CD4-positive, CD25-positive, alpha-beta regulatory T cell (primary cell): ENCODE data around the gene TULP4. TPM values are rescaled to one million over a fixed set of nuclear protein-coding genes. Genes with fewer than 3 reads are reported as not detected.

Source experiments
- ATAC-seq, 2 donors: fragments of 150-1000 bp; cut with Tn5 transposase; one replicate each; pipeline ENCODE4 v1.10.0; 2021; ENCODE audit warnings: low read depth in 2 of 2, moderate number of reproducible peaks in 2 of 2, moderate library complexity in 1 of 2
- DNase-seq, 3 donors: peaks; one replicate each; pipeline versions ENCODE4 v3.0.0 to v3.0.0-alpha.2; 2012 to 2022; ENCODE audit warnings: mixed read lengths in 1 of 3
- H3K27ac ChIP-seq: one replicate; pipeline ENCODE4 v1.7.0; 2013; ENCODE audit warnings: mild to moderate bottlenecking, low read length; ENCODE audit not compliant: insufficient read depth, poor library complexity, severe bottlenecking
- H3K27me3 ChIP-seq: one replicate; pipeline ENCODE4 v1.7.0; 2013; ENCODE audit warnings: low read length; ENCODE audit not compliant: control insufficient read depth, insufficient read depth
- H3K36me3 ChIP-seq: one replicate; pipeline ENCODE4 v1.7.0; 2013; ENCODE audit warnings: mild to moderate bottlenecking, low read length, moderate library complexity; ENCODE audit not compliant: control insufficient read depth, insufficient read depth
- H3K4me1 ChIP-seq: 2 replicates; pipeline ENCODE4 v1.7.0; 2013; ENCODE audit warnings: mild to moderate bottlenecking, low read length; ENCODE audit not compliant: insufficient read depth, control insufficient read depth, poor library complexity, severe bottlenecking
- H3K4me3 ChIP-seq: one replicate; pipeline ENCODE4 v1.7.0; 2013; ENCODE audit warnings: low read depth, mild to moderate bottlenecking, low read length, moderate library complexity
- H3K9me3 ChIP-seq, 2 experiments: 1 replicate in 1 of 2; 2 replicates in 1 of 2; pipeline ENCODE4 v1.7.0; 2013; ENCODE audit warnings: low read length in 2 of 2, mild to moderate bottlenecking in 1 of 2, moderate library complexity in 1 of 2; ENCODE audit not compliant: control insufficient read depth in 2 of 2
- H3K27ac Mint-ChIP-seq, 3 donors: one replicate each; pipeline ENCODE4 v1.8.0; 2020 to 2022; ENCODE audit warnings: mild to moderate bottlenecking in 3 of 3, mixed read lengths in 3 of 3, moderate library complexity in 2 of 3
- H3K27me3 Mint-ChIP-seq: one replicate; pipeline ENCODE4 v1.8.0; 2022; ENCODE audit warnings: mild to moderate bottlenecking, mixed read lengths
- H3K36me3 Mint-ChIP-seq: one replicate; pipeline ENCODE4 v1.8.0; 2020; ENCODE audit warnings: mixed read lengths
- H3K4me1 Mint-ChIP-seq, 4 donors: one replicate each; pipeline ENCODE4 v1.8.0; 2020 to 2022; ENCODE audit warnings: mixed read lengths in 4 of 4, mild to moderate bottlenecking in 1 of 4
- H3K4me3 Mint-ChIP-seq, 4 donors: one replicate each; pipeline ENCODE4 v1.8.0; 2020 to 2022; ENCODE audit warnings: mild to moderate bottlenecking in 4 of 4, mixed read lengths in 4 of 4, moderate library complexity in 3 of 4
- H3K9me3 Mint-ChIP-seq, 7 donors: one replicate each; pipeline ENCODE4 v1.8.0; 2020 to 2022; ENCODE audit warnings: mixed read lengths in 7 of 7, mild to moderate bottlenecking in 3 of 7, moderate library complexity in 2 of 7
- polyA plus RNA-seq, 4 donors: library from polyadenylated mRNA; unstranded; fragments of 300-500 nt; fragmentation: Illumina TruSeq; gene quantifications; one replicate each; pipeline ENCODE4 v1.2.3, GENCODE V29; 2021
- total RNA-seq: library from RNA; stranded (reverse); gene quantifications from one replicate; pipeline ENCODE4 v1.2.3, GENCODE V29; 2022

Gene TULP4
- total and polyA plus RNA-seq, 5 donors from 2014 or later = 43.3 to 158 (median 56.0) TPM

DNA sequence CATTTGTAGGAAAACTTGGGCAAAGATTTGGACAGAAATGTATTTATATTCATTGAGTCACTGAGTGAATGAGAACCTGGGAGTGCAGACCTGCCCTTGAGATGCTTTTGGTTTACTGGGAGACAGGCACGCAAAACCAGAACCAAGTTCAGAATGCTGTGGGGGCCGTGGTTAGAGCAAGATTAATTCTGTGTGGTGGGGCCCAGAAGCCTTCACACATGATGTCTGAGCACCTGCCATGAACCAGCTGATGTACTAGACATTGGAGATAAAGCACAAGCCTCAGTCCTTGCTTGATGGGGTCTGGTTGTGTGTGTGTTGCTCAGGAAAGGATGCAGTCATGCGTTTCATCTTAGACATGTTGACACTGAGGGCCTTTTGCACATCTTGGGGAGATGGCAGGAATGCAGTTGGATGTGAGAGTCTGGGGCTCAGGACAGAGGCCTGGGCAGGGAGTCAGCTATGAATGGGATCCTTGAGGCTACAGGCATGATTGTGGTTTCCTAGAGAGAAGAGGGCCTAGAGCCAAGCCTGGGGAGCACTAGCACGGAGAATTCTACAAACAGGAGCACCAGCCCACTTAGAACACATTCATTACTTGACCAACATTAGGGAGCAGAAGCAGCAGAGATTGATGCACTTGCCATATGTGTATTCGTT lies 133.3 kb downstream of the TULP4 start:
- Mint-ChIP-seq H3K27ac (no peak overlapping the region), H3K9me3 (no peaks in the 10 kb centered on the region), H3K36me3 (peaks cover 51% of the 10 kb centered on the region), H3K27me3 (no peaks in the 10 kb centered on the region), H3K4me1 (peaks cover 0 to 6% (median 0%) of the 10 kb centered on the region in 4 donors), H3K4me3 (no peak overlapping the region)
- no peaks in the 10 kb centered on the region for H3K4me1 ChIP-seq
- no peak for DNase-seq
- ATAC-seq = no peak
- H3K4me3 ChIP-seq = no peak overlapping the region
- no peaks in the 10 kb centered on the region for H3K9me3 ChIP-seq
- H3K27ac ChIP-seq = no peak overlapping the region
- peaks cover 27% of the 10 kb centered on the region for H3K36me3 ChIP-seq
- no peaks in the 10 kb centered on the region for H3K27me3 ChIP-seq

DNA sequence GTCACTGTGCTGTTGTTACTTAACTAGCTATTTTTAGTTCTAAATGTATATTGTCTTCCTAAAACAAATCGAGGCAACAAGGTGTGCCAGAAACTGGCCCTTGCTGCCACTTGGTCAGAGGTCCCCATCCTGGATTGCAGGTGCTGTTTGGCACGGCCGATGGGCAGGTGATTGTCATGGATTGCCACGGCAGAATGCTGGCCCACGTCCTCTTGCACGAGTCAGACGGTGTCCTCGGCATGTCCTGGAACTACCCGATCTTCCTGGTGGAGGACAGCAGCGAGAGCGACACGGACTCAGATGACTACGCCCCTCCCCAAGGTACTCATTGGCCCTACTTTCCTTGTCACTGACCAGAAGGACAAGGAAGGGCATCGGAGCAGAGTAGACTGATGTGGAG lies 136.6 kb downstream of the TULP4 start:
- Histone ChIP-seq H3K4me1 (no peaks in the 10 kb centered on the region), H3K4me3 (no peak overlapping the region), H3K9me3 (no peaks in the 10 kb centered on the region), H3K27ac (no peak overlapping the region), H3K27me3 (no peaks in the 10 kb centered on the region), H3K36me3 (peaks cover 34% of the 10 kb centered on the region)
- Mint-ChIP-seq H3K4me1 (peaks cover 0 to 6% (median 0%) of the 10 kb centered on the region in 4 donors), H3K4me3 (no peak overlapping the region), H3K27me3 (no peaks in the 10 kb centered on the region), H3K27ac (no peak overlapping the region), H3K36me3 (peaks cover 56% of the 10 kb centered on the region), H3K9me3 (no peaks in the 10 kb centered on the region)
- ATAC-seq (no peak), DNase-seq (no peak)

DNA sequence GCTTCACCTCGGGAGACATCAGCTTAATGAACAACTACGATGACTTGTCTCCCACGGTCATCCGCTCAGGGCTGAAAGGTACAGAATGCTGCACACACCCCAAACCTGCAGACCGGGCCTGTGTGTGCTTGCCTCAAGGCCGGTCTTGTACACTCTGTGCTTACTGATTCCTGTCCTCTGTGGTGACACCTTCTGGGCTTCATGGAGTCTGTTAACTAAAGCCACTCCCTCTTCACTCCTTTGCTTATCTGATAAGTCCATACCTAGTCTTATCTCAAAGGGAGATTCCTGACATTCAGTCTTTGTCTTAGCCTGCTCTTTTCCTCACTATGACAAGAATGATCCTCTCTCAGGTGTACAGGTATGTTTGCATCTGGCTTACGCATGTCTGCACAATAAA lies 139.9 kb downstream of the TULP4 start:
- Histone ChIP-seq H3K36me3 (peaks cover 46% of the 10 kb centered on the region), H3K4me3 (no peak overlapping the region), H3K4me1 (no peaks in the 10 kb centered on the region), H3K9me3 (no peaks in the 10 kb centered on the region), H3K27ac (no peak overlapping the region), H3K27me3 (no peaks in the 10 kb centered on the region)
- Mint-ChIP-seq H3K27me3 (no peaks in the 10 kb centered on the region), H3K27ac (peak overlapping the region in 2 of 3 donors; percentile 15 to 23), H3K4me1 (peaks cover 0 to 5% (median 2%) of the 10 kb centered on the region in 4 donors), H3K9me3 (peaks cover 0 to 1% (median 0%) of the 10 kb centered on the region in 7 donors), H3K36me3 (peaks cover 53% of the 10 kb centered on the region), H3K4me3 (no peak overlapping the region)
- no peak for ATAC-seq
- no peak for DNase-seq

DNA sequence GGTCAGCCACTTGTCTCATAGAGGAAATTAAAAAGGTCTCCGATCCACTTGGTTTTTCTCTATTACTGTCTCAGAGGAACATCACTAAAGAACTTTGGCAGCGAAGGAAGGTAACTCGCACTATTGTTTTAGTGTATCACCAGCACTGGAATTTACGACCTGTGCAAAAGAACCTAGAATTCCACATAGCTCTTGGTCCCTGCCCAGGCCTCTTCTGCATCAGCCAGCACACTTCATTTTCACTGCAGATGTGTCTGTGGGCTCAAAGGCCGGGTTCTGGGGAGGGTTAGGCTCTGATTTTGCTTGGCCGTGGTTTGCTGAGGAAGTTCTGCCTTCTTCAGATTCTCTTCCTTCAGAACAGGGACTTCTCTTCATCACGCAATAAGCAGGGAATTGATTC lies 144.9 kb downstream of the TULP4 start:
- H3K4me1 ChIP-seq = no peaks in the 10 kb centered on the region
- peak overlapping the region in 1 of 3 donors; percentile 20 for H3K27ac Mint-ChIP-seq
- peaks cover 52% of the 10 kb centered on the region for H3K36me3 Mint-ChIP-seq
- peaks cover 0 to 1% (median 0%) of the 10 kb centered on the region in 7 donors for H3K9me3 Mint-ChIP-seq
- no peak overlapping the region for H3K4me3 Mint-ChIP-seq
- H3K27me3 ChIP-seq = no peaks in the 10 kb centered on the region
- H3K36me3 ChIP-seq = peaks cover 56% of the 10 kb centered on the region
- no peaks in the 10 kb centered on the region for H3K9me3 ChIP-seq
- ATAC-seq (no peak), DNase-seq (no peak)
- no peaks in the 10 kb centered on the region for H3K27me3 Mint-ChIP-seq
- no peak overlapping the region for H3K27ac ChIP-seq
- H3K4me1 Mint-ChIP-seq = peaks cover 0 to 5% (median 1%) of the 10 kb centered on the region in 4 donors
- H3K4me3 ChIP-seq = no peak overlapping the region

GRCh38 chr6:158457616-158458278 lies 145.5 kb downstream of the TULP4 start:
- H3K27me3 ChIP-seq = no peaks in the 10 kb centered on the region
- Mint-ChIP-seq H3K4me1 (peaks cover 0 to 5% (median 1%) of the 10 kb centered on the region in 4 donors), H3K27ac (peak overlapping the region in 2 of 3 donors; percentile 2 to 20), H3K4me3 (no peak overlapping the region), H3K36me3 (peaks cover 47% of the 10 kb centered on the region), H3K9me3 (peaks cover 0 to 1% (median 0%) of the 10 kb centered on the region in 7 donors), H3K27me3 (no peaks in the 10 kb centered on the region)
- peaks cover 51% of the 10 kb centered on the region for H3K36me3 ChIP-seq
- DNase-seq (no peak), ATAC-seq (no peak)
- no peak overlapping the region for H3K4me3 ChIP-seq
- no peak overlapping the region for H3K27ac ChIP-seq
- no peaks in the 10 kb centered on the region for H3K9me3 ChIP-seq
- no peaks in the 10 kb centered on the region for H3K4me1 ChIP-seq

GRCh38 chr6:158459726-158460125 lies 147.5 kb downstream of the TULP4 start:
- H3K9me3 Mint-ChIP-seq = peaks cover 0 to 1% (median 0%) of the 10 kb centered on the region in 7 donors
- Histone ChIP-seq H3K4me3 (no peak overlapping the region), H3K27me3 (no peaks in the 10 kb centered on the region), H3K9me3 (no peaks in the 10 kb centered on the region), H3K36me3 (peaks cover 60% of the 10 kb centered on the region), H3K27ac (no peak overlapping the region), H3K4me1 (no peaks in the 10 kb centered on the region)
- DNase-seq (no peak), ATAC-seq (no peak)
- no peak overlapping the region for H3K4me3 Mint-ChIP-seq
- H3K4me1 Mint-ChIP-seq = peaks cover 0 to 5% (median 1%) of the 10 kb centered on the region in 4 donors
- no peak overlapping the region for H3K27ac Mint-ChIP-seq
- H3K36me3 Mint-ChIP-seq = peaks cover 58% of the 10 kb centered on the region
- no peaks in the 10 kb centered on the region for H3K27me3 Mint-ChIP-seq

DNA sequence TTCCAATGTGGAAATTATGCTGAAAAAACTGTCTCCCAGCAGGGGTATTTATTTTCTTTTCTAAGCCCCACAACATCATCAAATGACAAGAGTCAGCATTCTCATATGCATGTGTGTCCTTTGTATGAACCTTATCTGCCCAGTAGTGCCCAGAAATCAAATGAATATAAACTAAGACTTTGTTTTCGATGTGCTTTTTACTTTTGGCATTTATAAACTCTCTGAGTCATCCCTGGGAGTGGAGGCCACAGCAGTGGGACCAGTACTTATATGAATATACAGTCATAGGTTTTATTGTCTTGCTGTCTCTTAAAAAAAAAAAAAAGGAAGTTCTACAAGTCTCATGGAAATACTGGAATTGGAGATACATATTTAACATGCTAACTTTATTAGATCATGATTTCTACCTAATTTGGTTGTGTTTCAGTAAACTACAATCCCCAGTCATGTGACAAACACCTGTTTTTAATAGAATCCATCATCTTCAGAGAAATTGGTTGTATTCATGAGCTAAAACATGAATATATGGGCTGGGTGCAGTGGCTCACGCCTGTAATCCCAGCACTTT lies 148.4 kb downstream of the TULP4 start:
- H3K27ac Mint-ChIP-seq = no peak overlapping the region
- DNase-seq (no peak), ATAC-seq (no peak)
- no peak overlapping the region for H3K27ac ChIP-seq
- no peaks in the 10 kb centered on the region for H3K4me1 ChIP-seq
- no peaks in the 10 kb centered on the region for H3K9me3 ChIP-seq
- H3K27me3 ChIP-seq = no peaks in the 10 kb centered on the region
- peaks cover 60% of the 10 kb centered on the region for H3K36me3 ChIP-seq
- no peaks in the 10 kb centered on the region for H3K27me3 Mint-ChIP-seq
- H3K36me3 Mint-ChIP-seq = peaks cover 67% of the 10 kb centered on the region
- H3K9me3 Mint-ChIP-seq = peaks cover 0 to 1% (median 0%) of the 10 kb centered on the region in 7 donors
- no peak overlapping the region for H3K4me3 Mint-ChIP-seq
- H3K4me1 Mint-ChIP-seq = peaks cover 0 to 5% (median 1%) of the 10 kb centered on the region in 4 donors
- H3K4me3 ChIP-seq = no peak overlapping the region
